WTC11 (cell line): ENCODE data around the gene PDXP. TPM values are rescaled to one million over a fixed set of nuclear protein-coding genes. Genes with fewer than 3 reads are reported as not detected.

Source experiments
- ATAC-seq: fragments of 200-7000 bp; cut with Tn5 transposase; 2 replicates; pipeline ENCODE4 v1.10.0; 2021; ENCODE audit warnings: mild to moderate bottlenecking, moderate library complexity
- CTCF ChIA-PET: fragments of 300-600 bp; sonication (Branson Sonifier 250); formaldehyde crosslinking; loops from one replicate; lab custom pipeline; 2021; ENCODE audit warnings: antibody characterized with exemption; lab: Charles Lee
- POLR2A ChIA-PET: fragments of 350-600 bp; sonication (Branson Sonifier 250); formaldehyde crosslinking; loops from one replicate; lab custom pipeline; 2021; ENCODE audit warnings: antibody characterized with exemption; lab: Charles Lee
- DNase-seq: peaks from one replicate; pipeline ENCODE4 v3.0.0; 2021; ENCODE audit warnings: low spot score
- H3K27ac Mint-ChIP-seq: 2 replicates; pipeline ENCODE4 v1.8.0; 2021; ENCODE audit warnings: mixed read lengths
- H3K27me3 Mint-ChIP-seq: 2 replicates; pipeline ENCODE4 v1.8.0; 2021; ENCODE audit warnings: low read depth, mild to moderate bottlenecking, moderate library complexity, mixed read lengths
- H3K36me3 Mint-ChIP-seq: 2 replicates; pipeline ENCODE4 v1.8.0; 2021; ENCODE audit warnings: mixed read lengths
- H3K4me1 Mint-ChIP-seq: 2 replicates; pipeline ENCODE4 v1.8.0; 2022; ENCODE audit warnings: mixed read lengths
- H3K4me3 Mint-ChIP-seq: 2 replicates; pipeline ENCODE4 v1.8.0; 2021; ENCODE audit warnings: mild to moderate bottlenecking, moderate library complexity, mixed read lengths
- H3K9me3 Mint-ChIP-seq: 2 replicates; pipeline ENCODE4 v1.8.0; 2021; ENCODE audit warnings: mixed read lengths
- AR ChIP-seq: fragments of 250-450 bp; sonication (Bioruptor Pico); IDR thresholded peaks from 2 replicates; pipeline ENCODE4 v1.9.0; 2021; ENCODE audit warnings: mild to moderate bottlenecking
- CDX4 ChIP-seq: fragments of 250-450 bp; sonication (Bioruptor Pico); IDR thresholded peaks from 2 replicates; pipeline ENCODE4 v1.9.0; 2021; ENCODE audit warnings: moderate library complexity, mild to moderate bottlenecking, inconsistent platforms, borderline replicate concordance
- CREB1 ChIP-seq: sonication (generic); formaldehyde crosslinking; IDR thresholded peaks from 2 replicates; pipeline ENCODE4 v1.8.0; 2023; ENCODE audit warnings: mild to moderate bottlenecking, missing genetic modification reagents
- E2F4 ChIP-seq: sonication (generic); formaldehyde crosslinking; IDR thresholded peaks from 2 replicates; pipeline ENCODE4 v1.8.1; 2022; ENCODE audit warnings: low read depth, mild to moderate bottlenecking, moderate library complexity, missing genetic modification reagents, borderline replicate concordance
- E2F5 ChIP-seq: sonication (generic); formaldehyde crosslinking; IDR thresholded peaks from 2 replicates; pipeline ENCODE4 v1.8.1; 2022; ENCODE audit warnings: mild to moderate bottlenecking, moderate library complexity, missing genetic modification reagents
- ERG ChIP-seq: fragments of 250-450 bp; sonication (Bioruptor Pico); IDR thresholded peaks from 2 replicates; pipeline ENCODE4 v1.8.0; 2021; ENCODE audit warnings: mild to moderate bottlenecking
- HMGA2 ChIP-seq: fragments of 250-450 bp; sonication (Bioruptor Pico); IDR thresholded peaks from 2 replicates; pipeline ENCODE4 v1.4.0; 2021; ENCODE audit warnings: mild to moderate bottlenecking, moderate library complexity
- IRF2 ChIP-seq: sonication (generic); formaldehyde crosslinking; IDR thresholded peaks from 2 replicates; pipeline ENCODE4 v1.8.0; 2022; ENCODE audit warnings: low read depth, missing genetic modification reagents, borderline replicate concordance
- MLX ChIP-seq: sonication (generic); formaldehyde crosslinking; IDR thresholded peaks from 2 replicates; pipeline ENCODE4 v1.8.1; 2023; ENCODE audit warnings: mild to moderate bottlenecking, missing genetic modification reagents, moderate library complexity
- MYBL2 ChIP-seq: sonication (generic); formaldehyde crosslinking; IDR thresholded peaks from 2 replicates; pipeline ENCODE4 v1.8.1; 2023; ENCODE audit warnings: mild to moderate bottlenecking, moderate library complexity, missing genetic modification reagents
- NFE2L1 ChIP-seq: sonication (generic); formaldehyde crosslinking; IDR thresholded peaks from 2 replicates; pipeline ENCODE4 v1.8.1; 2023; ENCODE audit warnings: missing genetic modification reagents
- NR2C2 ChIP-seq: sonication (generic); formaldehyde crosslinking; IDR thresholded peaks from 2 replicates; pipeline ENCODE4 v1.8.0; 2022; ENCODE audit warnings: mild to moderate bottlenecking, missing genetic modification reagents
- NR3C1 ChIP-seq: sonication (generic); formaldehyde crosslinking; conservative IDR thresholded peaks from 2 replicates; pipeline ENCODE4 v1.8.1; 2023; ENCODE audit warnings: low read depth, mild to moderate bottlenecking, missing genetic modification reagents
- PRDM15 ChIP-seq: sonication (generic); formaldehyde crosslinking; IDR thresholded peaks from 2 replicates; pipeline ENCODE4 v1.8.0; 2022; ENCODE audit warnings: missing genetic modification reagents
- SMAD3 ChIP-seq: sonication (generic); formaldehyde crosslinking; IDR thresholded peaks from 2 replicates; pipeline ENCODE4 v1.8.0; 2022; ENCODE audit warnings: missing genetic modification reagents, mild to moderate bottlenecking, borderline replicate concordance
- ZNF121 ChIP-seq: sonication (generic); formaldehyde crosslinking; IDR thresholded peaks from 2 replicates; pipeline ENCODE4 v1.8.0; 2023; ENCODE audit warnings: missing genetic modification reagents
- ZNF317 ChIP-seq: sonication (generic); formaldehyde crosslinking; IDR thresholded peaks from 2 replicates; pipeline ENCODE4 v1.8.1; 2023; ENCODE audit warnings: low read depth, mild to moderate bottlenecking, moderate library complexity, missing genetic modification reagents, borderline replicate concordance
- ZNF512 ChIP-seq: sonication (generic); formaldehyde crosslinking; IDR thresholded peaks from 2 replicates; pipeline ENCODE4 v1.8.1; 2022; ENCODE audit warnings: missing genetic modification reagents, borderline replicate concordance
- total RNA-seq: library from RNA; stranded (reverse); gene quantifications from 3 replicates; pipeline ENCODE4 v1.2.3, GENCODE V29; 2021

Gene PDXP
- total RNA-seq, 1 experiment from 2014 or later = 36.1 TPM

GRCh38 chr22:37639070-37639760 lies 19.3 kb upstream of the PDXP start, which contains the start of gene SH3BP1 (continued):
- TF ChIP-seq SMAD3 (CRISPR knock-in tag) (no peak), ZNF317 (CRISPR knock-in tag) (no peak), NFE2L1 (CRISPR knock-in tag) (no peak), NR3C1 (CRISPR knock-in tag) (no peak), E2F5 (CRISPR knock-in tag) (peak; percentile 89), E2F4 (no peak), IRF2 (no peak)

GRCh38 chr22:37639771-37640590 lies 18.5 kb upstream of the PDXP start:
- Mint-ChIP-seq H3K4me1 (peaks cover 14% of the 10 kb centered on the region), H3K36me3 (peaks cover 9% of the 10 kb centered on the region), H3K27ac (no peak overlapping the region; the same call in 1 of the 2 replicates), H3K9me3 (no peaks in the 10 kb centered on the region), H3K4me3 (peak overlapping the region; percentile 82), H3K27me3 (no peaks in the 10 kb centered on the region)
- CTCF ChIA-PET = interaction anchor here (0.6 to 4.9 kb wide), 6 partner anchors 13 to 42 kb away, joined by 3 to 161 read pairs (median 4); partner anchors contain the start of genes GGA1 and PDXP
- POLR2A ChIA-PET = interaction anchor here (0.6 to 1.0 kb wide), 2 partner anchors 101 to 867 kb away, joined by 3 to 5 read pairs; no protein-coding TSS in a partner anchor
- ATAC-seq (peak; percentile 12), DNase-seq (peak; percentile 42)
- TF ChIP-seq ZNF512 (CRISPR knock-in tag) = no peak
- TF ChIP-seq CDX4 (CRISPR knock-in tag) = no peak
- TF ChIP-seq AR (CRISPR knock-in tag) = no peak
- TF ChIP-seq PRDM15 (CRISPR knock-in tag) = no peak
- TF ChIP-seq ERG (CRISPR knock-in tag) = no peak
- no peak for TF ChIP-seq CREB1
- TF ChIP-seq MLX (CRISPR knock-in tag) = no peak
- no peak for TF ChIP-seq NR2C2
- no peak for TF ChIP-seq HMGA2
- TF ChIP-seq ZNF121 (CRISPR knock-in tag) = no peak
- no peak for TF ChIP-seq MYBL2 (CRISPR knock-in tag)
